GM18858 (cell line): ENCODE data around the gene XPO1.

Source experiments
- ATAC-seq: cut with Tn5 transposase; IDR thresholded peaks from one replicate; pipeline ENCODE4 v1.9.1; 2021; ENCODE audit not compliant: unreplicated experiment

The XPO1 gene

GRCh38 chr2:61435291-61435690, 102.9 kb downstream of the XPO1 start:
- no peak for ATAC-seq

- ATAC-seq, result no peak
Observed at GRCh38 chr2:61434314-61434713, 103.8 kb downstream of the XPO1 start.

- ATAC-seq, result no peak
Observed at GRCh38 chr2:61433606-61434005, 104.5 kb downstream of the XPO1 start.

GRCh38 chr2:61432990-61433389, 105.2 kb downstream of the XPO1 start:
- ATAC-seq, result no peak

GRCh38 chr2:61431345-61431744, 106.8 kb downstream of the XPO1 start:
- ATAC-seq, result no peak
